ENCODE measurements around the gene SARNP. TPM values are rescaled to one million over a fixed set of nuclear protein-coding genes. Genes with fewer than 3 reads are reported as not detected.

Gene SARNP
- total and polyA plus RNA-seq, 9 of the 15 experiments (the other 6 are each of a cell fraction or from before 2014, with no cell fraction given): 70.1 to 400 (median 198) TPM

- no peak for TF ChIP-seq NFE2L1 (tag; IDR thresholded peaks at IDR 0.05; ENCODE audit: borderline replicate concordance, low read depth)
- no peak for TF ChIP-seq CUX1 (CRISPR knock-in tag; IDR thresholded peaks at IDR 0.05)
- no peak for TF ChIP-seq ZNF717 (CRISPR knock-in tag; IDR thresholded peaks at IDR 0.05)
- peak; percentile 70 for TF ChIP-seq ESRRA (IDR thresholded peaks at IDR 0.05; ENCODE audit: borderline replicate concordance, low read depth)
- TF ChIP-seq MAFK (IDR thresholded peaks at IDR 0.05; ENCODE audit: low read length): no peak
- TF ChIP-seq ZNF551 (CRISPR knock-in tag; IDR thresholded peaks at IDR 0.05): no peak
- TF ChIP-seq ZC3H11A (IDR thresholded peaks at IDR 0.05; ENCODE audit: low read depth, low read length): no peak
- no peak for TF ChIP-seq ZNF449 (CRISPR knock-in tag; IDR thresholded peaks at IDR 0.05)
- TF ChIP-seq ZBTB17 (CRISPR knock-in tag; IDR thresholded peaks at IDR 0.05): no peak
- no peak for TF ChIP-seq SMC3 (conservative IDR thresholded peaks at IDR 0.05; ENCODE audit: insufficient read depth, low read depth, low read length)
- TF ChIP-seq ZNF780A (CRISPR knock-in tag; IDR thresholded peaks at IDR 0.05): no peak
- no peak for TF ChIP-seq ZNF668 (CRISPR knock-in tag; IDR thresholded peaks at IDR 0.05)
- TF ChIP-seq TAF9B (IDR thresholded peaks at IDR 0.05; ENCODE audit: partially characterized antibody): peak; percentile 44
- TF ChIP-seq ELF4 (CRISPR knock-in tag; IDR thresholded peaks at IDR 0.05): no peak
- TF ChIP-seq ZFP91 (CRISPR knock-in tag; IDR thresholded peaks at IDR 0.05): no peak
- peak; percentile 50; the same call in 1 of the 2 replicates for TF ChIP-seq MYC (IDR thresholded peaks at IDR 0.05; ENCODE audit: low read depth, low read length)
- peak; percentile 60; the same call in 1 of the 2 replicates for TF ChIP-seq MYC (CRISPR knock-in tag; IDR thresholded peaks at IDR 0.05; ENCODE audit: borderline replicate concordance, low read depth)
- no peak for TF ChIP-seq ADNP (tag; IDR thresholded peaks at IDR 0.05)
- no peak for TF ChIP-seq SMARCC2 (IDR thresholded peaks at IDR 0.05; ENCODE audit: low read depth)
- no peak for TF ChIP-seq ZNF140 (CRISPR knock-in tag; IDR thresholded peaks at IDR 0.05)
- TF ChIP-seq NCOA2 (IDR thresholded peaks at IDR 0.05; ENCODE audit: partially characterized antibody in 2 of 2): no peak
Observed at GRCh38 chr12:55715833-55716581, 101.5 kb downstream of the SARNP start, which contains the start of gene BLOC1S1 (continued).

Measured in K562 (cell line).